CD1c-positive myeloid dendritic cell (primary cell): Measurements from ENCODE around the gene ALDH4A1.
A peak's percentile ranks its signal among the peaks of the same experiment; 100 is the strongest.
"Not testable (repeated sequence)": the region's sequence is repeated elsewhere in the genome, so short reads cannot be mapped to it uniquely, and the experiment has no call there.

ENCODE experiments used
- DNase-seq: peaks from one replicate; pipeline ENCODE4 v3.0.0-alpha.2; 2016; ENCODE audit errors: extremely low spot score

ALDH4A1 gene

GRCh38 chr1:18879215-18879790 lies 23.1 kb downstream of the ALDH4A1 start:
- no peak for DNase-seq

- DNase-seq = no peak
These were observed 23.7 kb downstream of the ALDH4A1 start for GRCh38 chr1:18878538-18879214.

GRCh38 chr1:18877282-18877681 lies 25.1 kb downstream of the ALDH4A1 start:
- DNase-seq = no peak

GRCh38 chr1:18876210-18876609 lies 26.1 kb downstream of the ALDH4A1 start:
- no peak for DNase-seq

- no peak for DNase-seq
These were observed 26.6 kb downstream of the ALDH4A1 start for GRCh38 chr1:18875796-18876128.

GRCh38 chr1:18875107-18875795 lies 27.1 kb downstream of the ALDH4A1 start:
- peak; percentile 62 for DNase-seq

GRCh38 chr1:18874600-18874999 lies 27.8 kb downstream of the ALDH4A1 start:
- DNase-seq = no peak

GRCh38 chr1:18874036-18874435 lies 28.3 kb downstream of the ALDH4A1 start:
- DNase-seq = no peak

GRCh38 chr1:18872071-18872611 lies 30.2 kb downstream of the ALDH4A1 start:
- no peak for DNase-seq

- DNase-seq = no peak
These were observed 30.8 kb downstream of the ALDH4A1 start for GRCh38 chr1:18871401-18872070.

- no peak for DNase-seq
These were observed 31.4 kb downstream of the ALDH4A1 start for GRCh38 chr1:18870957-18871356.

GRCh38 chr1:18870595-18870865 lies 31.8 kb downstream of the ALDH4A1 start:
- not testable (repeated sequence) for DNase-seq

- DNase-seq = no peak
These were observed 32.3 kb downstream of the ALDH4A1 start for GRCh38 chr1:18869847-18870594.

GRCh38 chr1:18868801-18869424 lies 33.4 kb downstream of the ALDH4A1 start:
- DNase-seq = no peak

- DNase-seq = no peak
These were observed 34.0 kb downstream of the ALDH4A1 start for GRCh38 chr1:18868354-18868753.

GRCh38 chr1:18866846-18867245 lies 35.5 kb downstream of the ALDH4A1 start:
- DNase-seq = no peak

GRCh38 chr1:18866314-18866713 lies 36.0 kb downstream of the ALDH4A1 start:
- no peak for DNase-seq

GRCh38 chr1:18865176-18865575 lies 37.2 kb downstream of the ALDH4A1 start:
- no peak for DNase-seq

GRCh38 chr1:18861590-18861989 lies 40.8 kb downstream of the ALDH4A1 start:
- no peak for DNase-seq

- DNase-seq = no peak
These were observed 41.3 kb downstream of the ALDH4A1 start for GRCh38 chr1:18861082-18861481.

- no peak for DNase-seq
These were observed 42.8 kb downstream of the ALDH4A1 start, which contains the start of gene TAS1R2 for GRCh38 chr1:18859560-18859959. TAS1R2 (minus strand) TSS chr1:18859660; CDS start chr1:18859660, 0 bp downstream.
